Kidney (tissue), 14 donors: ENCODE data around the gene EEFSEC. TPM values are rescaled to one million over a fixed set of nuclear protein-coding genes. Genes with fewer than 3 reads are reported as not detected.

ENCODE experiments used
- DNase-seq, 5 donors: peaks; one replicate each; pipeline ENCODE4 v3.0.0-alpha.2; 2013 to 2020
- FAIRE-seq: peaks from 2 replicates; lab custom pipeline; 2012; peaks lifted over from hg19 to GRCh38; lab: Jason Lieb, UNC
- H3K27ac ChIP-seq, 2 donors: one replicate each; pipeline ENCODE4 v1.7.0; 2013; ENCODE audit warnings: low read depth in 2 of 2, low read length in 2 of 2, inconsistent platforms in 1 of 2
- H3K27me3 ChIP-seq: one replicate; pipeline ENCODE4 v1.7.1; 2013; ENCODE audit warnings: low read length, inconsistent platforms; ENCODE audit not compliant: control insufficient read depth, insufficient read depth
- H3K36me3 ChIP-seq, 3 donors: one replicate each; pipeline versions ENCODE4 v1.7.0 to v1.7.1; 2013; ENCODE audit warnings: low read length in 3 of 3, control low read depth in 1 of 3, inconsistent platforms in 1 of 3; ENCODE audit not compliant: insufficient read depth in 3 of 3, control insufficient read depth in 2 of 3
- H3K4me1 ChIP-seq, 3 donors: one replicate each; pipeline versions ENCODE4 v1.7.0 to v1.7.1; 2013; ENCODE audit warnings: low read length in 3 of 3, inconsistent platforms in 1 of 3, low read depth in 1 of 3; ENCODE audit not compliant: control insufficient read depth in 2 of 3, insufficient read depth in 2 of 3
- H3K4me3 ChIP-seq, 3 donors: one replicate each; pipeline versions ENCODE4 v1.7.0 to v1.8.1; 2013; ENCODE audit warnings: low read length in 3 of 3, control low read depth in 1 of 3, inconsistent platforms in 1 of 3
- H3K9ac ChIP-seq, 3 donors: one replicate each; pipeline versions ENCODE4 v1.7.0 to v1.7.1; 2013; ENCODE audit warnings: low read length in 3 of 3, control low read depth in 1 of 3, inconsistent platforms in 1 of 3
- H3K9me3 ChIP-seq, 3 donors: one replicate each; pipeline versions ENCODE4 v1.7.0 to v1.7.1; 2013; ENCODE audit warnings: low read length in 3 of 3, control low read depth in 1 of 3, inconsistent platforms in 1 of 3; ENCODE audit not compliant: control insufficient read depth in 2 of 3, insufficient read depth in 1 of 3
- CTCF ChIP-seq: IDR thresholded peaks from 3 replicates; pipeline ENCODE4 v1.5.1; 2012; ENCODE audit warnings: mild to moderate bottlenecking, moderate library complexity, borderline replicate concordance; ENCODE audit not compliant: insufficient read depth; ENCODE audit errors: extremely low read depth
- intact Hi-C: fragments of 100-400 bp; cut with DNase I; formaldehyde crosslinking; loops from one replicate; pipeline ENCODE4 v1.11.1; 2022
- polyA plus RNA-seq: library from polyadenylated mRNA; stranded (reverse); fragments of 350-450 nt; fragmentation: Illumina TruSeq; extraction: RNeasy Lipid Tissue Mini Kit (QIAGEN cat#74804); gene quantifications from one replicate; pipeline ENCODE4 v1.2.3, GENCODE V29; 2014; ENCODE audit warnings: low read depth, low replicate concordance; ENCODE audit not compliant: insufficient read depth
- total RNA-seq: library from RNA; stranded (reverse); fragmentation: NEBNext Ultra II Directional; extraction: Animal tissue kit (Norgen Biotek cat#: 25700); gene quantifications from one replicate; pipeline ENCODE4 v1.2.1, GENCODE V29; 2021
- donor health status: control.
- donor health status: control.
- donor health status: control.
- donor health status: control.
- donor health status: control.
- donor health status: DM: yes; HTN: yes; CAD: no.
- donor health status: Normal renal cell carcinoma (clear cell type).

Gene EEFSEC
- total and polyA plus RNA-seq, 2 donors from 2014 or later: 15.2 to 23.2 TPM

GRCh38 chr3:128254066-128254590 is 100.8 kb downstream of the EEFSEC start:
- no peak overlapping the region for H3K9ac ChIP-seq
- DNase-seq: no peak
- intact Hi-C loops: no loop called here
- no peak for TF ChIP-seq CTCF
- FAIRE-seq: no peak
- H3K4me1 ChIP-seq: no peaks in the 10 kb centered on the region
- no peaks in the 10 kb centered on the region for H3K27me3 ChIP-seq
- peaks cover 0 to 4% (median 0%) of the 10 kb centered on the region in 3 donors for H3K9me3 ChIP-seq
- H3K4me3 ChIP-seq: no peak overlapping the region
- H3K27ac ChIP-seq: no peak overlapping the region
- H3K36me3 ChIP-seq: peaks cover 0 to 4% (median 0%) of the 10 kb centered on the region in 3 donors

GRCh38 chr3:128254967-128255366 is 101.7 kb downstream of the EEFSEC start:
- H3K27ac ChIP-seq: no peak overlapping the region
- no peak overlapping the region for H3K4me3 ChIP-seq
- intact Hi-C loops: no loop called here
- no peaks in the 10 kb centered on the region for H3K27me3 ChIP-seq
- no peak overlapping the region for H3K9ac ChIP-seq
- peaks cover 0 to 4% (median 0%) of the 10 kb centered on the region in 3 donors for H3K36me3 ChIP-seq
- no peak for TF ChIP-seq CTCF
- H3K9me3 ChIP-seq: peaks cover 0 to 9% (median 0%) of the 10 kb centered on the region in 3 donors
- DNase-seq (no peak), FAIRE-seq (no peak)
- no peaks in the 10 kb centered on the region for H3K4me1 ChIP-seq

GRCh38 chr3:128256131-128256530 is 102.8 kb downstream of the EEFSEC start:
- H3K36me3 ChIP-seq: peaks cover 0 to 4% (median 0%) of the 10 kb centered on the region in 3 donors
- intact Hi-C loops: no loop called here
- no peak for TF ChIP-seq CTCF
- FAIRE-seq: no peak
- no peaks in the 10 kb centered on the region for H3K4me1 ChIP-seq
- no peak overlapping the region for H3K27ac ChIP-seq
- H3K27me3 ChIP-seq: no peaks in the 10 kb centered on the region
- H3K4me3 ChIP-seq: no peak overlapping the region
- DNase-seq: no peak
- H3K9me3 ChIP-seq: peaks cover 0 to 15% (median 0%) of the 10 kb centered on the region in 3 donors
- H3K9ac ChIP-seq: no peak overlapping the region

- FAIRE-seq (no peak), DNase-seq (peak in 1 of 5 donors; percentile 18)
- Histone ChIP-seq H3K9ac (no peak overlapping the region), H3K27ac (no peak overlapping the region), H3K4me1 (no peaks in the 10 kb centered on the region), H3K36me3 (peaks cover 0 to 4% (median 2%) of the 10 kb centered on the region in 3 donors), H3K4me3 (no peak overlapping the region), H3K9me3 (peaks cover 0 to 15% (median 0%) of the 10 kb centered on the region in 3 donors), H3K27me3 (no peaks in the 10 kb centered on the region)
- TF ChIP-seq CTCF: no peak
- intact Hi-C loops: no loop called here
Observed at GRCh38 chr3:128257632-128258031, 104.4 kb downstream of the EEFSEC start.
